MM.1S (cell line): ENCODE data around the gene CNTNAP2.

Experiments
- DNase-seq: peaks from one replicate; pipeline ENCODE4 v3.0.0-alpha.2; 2015
- H2AFZ ChIP-seq: fragments of 300-600 bp; sonication (generic); 2 replicates; pipeline ENCODE4 v1.6.0; 2016; ENCODE audit warnings: antibody characterized with exemption, low read length
- H3F3A ChIP-seq: fragments of 300-600 bp; sonication (generic); 2 replicates; pipeline ENCODE4 v1.6.1; 2016; ENCODE audit warnings: mild to moderate bottlenecking, antibody characterized with exemption, low read length, moderate library complexity, mixed read lengths; ENCODE audit not compliant: insufficient read depth
- H3K27ac ChIP-seq: fragments of 300-600 bp; sonication (generic); 2 replicates; pipeline ENCODE4 v1.5.1; 2016; ENCODE audit warnings: mild to moderate bottlenecking, low read length
- H3K27me3 ChIP-seq: fragments of 300-600 bp; sonication (generic); replicated peaks from 2 replicates; pipeline ENCODE4 v1.6.0; 2016; ENCODE audit warnings: low read length; ENCODE audit not compliant: insufficient read depth
- H3K36me3 ChIP-seq: fragments of 300-600 bp; sonication (generic); replicated peaks from 2 replicates; pipeline ENCODE4 v1.6.1; 2016; ENCODE audit warnings: mild to moderate bottlenecking, low read length, mixed read lengths; ENCODE audit not compliant: insufficient read depth
- H3K4me1 ChIP-seq: fragments of 300-600 bp; sonication (generic); 2 replicates; pipeline ENCODE4 v1.6.1; 2016; ENCODE audit warnings: low read length, mixed read lengths
- H3K4me2 ChIP-seq: fragments of 300-600 bp; sonication (generic); 2 replicates; pipeline ENCODE4 v1.6.0; 2016; ENCODE audit warnings: low read depth, low read length
- H3K4me3 ChIP-seq: fragments of 300-600 bp; sonication (generic); 2 replicates; pipeline ENCODE4 v1.5.1; 2016; ENCODE audit warnings: low read length, mixed read lengths
- H3K79me2 ChIP-seq: fragments of 300-600 bp; sonication (generic); 2 replicates; pipeline ENCODE4 v1.6.1; 2016; ENCODE audit warnings: mixed run types, low read length, mixed read lengths
- H3K9ac ChIP-seq: fragments of 300-600 bp; sonication (generic); 2 replicates; pipeline ENCODE4 v1.6.1; 2016; ENCODE audit warnings: low read length, mixed read lengths
- H3K9me2 ChIP-seq: fragments of 300-600 bp; sonication (generic); replicated peaks from 2 replicates; pipeline ENCODE4 v1.6.1; 2016; ENCODE audit warnings: mild to moderate bottlenecking, low read length, mixed read lengths; ENCODE audit not compliant: insufficient read depth
- H3K9me3 ChIP-seq: fragments of 300-600 bp; sonication (generic); replicated peaks from 2 replicates; pipeline ENCODE4 v1.6.1; 2016; ENCODE audit warnings: mild to moderate bottlenecking, low read length, mixed read lengths; ENCODE audit not compliant: insufficient read depth
- H4K20me1 ChIP-seq: fragments of 300-600 bp; sonication (generic); 2 replicates; pipeline ENCODE4 v1.6.1; 2016; ENCODE audit warnings: mild to moderate bottlenecking, low read length, moderate library complexity, mixed read lengths; ENCODE audit not compliant: insufficient read depth
- EZH2 ChIP-seq: fragments of 300-600 bp; sonication (generic); optimal IDR thresholded peaks from 2 replicates; pipeline ENCODE3; 2017; ENCODE audit warnings: low read depth, mild to moderate bottlenecking, antibody characterized with exemption, low read length, mixed read lengths
- EZH2phosphoT487 ChIP-seq: fragments of 300-600 bp; sonication (generic); IDR thresholded peaks from 2 replicates; pipeline ENCODE4 v1.6.1; 2018; ENCODE audit warnings: antibody characterized with exemption, low read length
- TF ChIP-seq, protein P1 (sequence below): fragments of 300-600 bp; sonication (generic); IDR thresholded peaks from 2 replicates; pipeline ENCODE4 v1.5.1; 2016; ENCODE audit warnings: antibody characterized with exemption, low read length, mixed read lengths

Gene CNTNAP2

DNA sequence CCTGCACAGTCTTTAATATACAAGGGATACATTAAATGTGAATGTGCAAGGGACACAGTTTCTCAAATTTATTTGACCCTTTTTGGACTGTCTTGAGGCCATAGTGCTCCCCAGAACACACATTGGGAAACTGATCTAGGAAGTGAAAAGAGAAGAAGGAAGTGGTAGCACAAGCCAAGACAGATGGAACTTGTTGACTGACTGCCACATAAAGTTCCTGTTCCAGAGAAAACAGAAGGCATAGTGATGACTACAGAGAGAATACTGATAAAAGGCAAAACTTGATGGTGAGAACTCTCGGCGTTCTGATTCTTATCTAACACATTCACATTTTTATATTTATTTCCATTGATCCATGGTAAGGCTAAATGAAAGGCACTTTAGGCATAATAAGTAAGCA, 1216.4 kb downstream of the CNTNAP2 start:
- no peak overlapping the region for H3K27ac ChIP-seq
- H3K4me1 ChIP-seq, result no peaks in the 10 kb centered on the region
- H4K20me1 ChIP-seq, result no peaks in the 10 kb centered on the region
- no peaks in the 10 kb centered on the region for H3K9me2 ChIP-seq
- no peaks in the 10 kb centered on the region for H3K36me3 ChIP-seq
- H3F3A ChIP-seq, result no peaks in the 10 kb centered on the region
- H3K9ac ChIP-seq, result no peak overlapping the region
- no peak for TF ChIP-seq EZH2phosphoT487
- TF ChIP-seq, protein P1, sequence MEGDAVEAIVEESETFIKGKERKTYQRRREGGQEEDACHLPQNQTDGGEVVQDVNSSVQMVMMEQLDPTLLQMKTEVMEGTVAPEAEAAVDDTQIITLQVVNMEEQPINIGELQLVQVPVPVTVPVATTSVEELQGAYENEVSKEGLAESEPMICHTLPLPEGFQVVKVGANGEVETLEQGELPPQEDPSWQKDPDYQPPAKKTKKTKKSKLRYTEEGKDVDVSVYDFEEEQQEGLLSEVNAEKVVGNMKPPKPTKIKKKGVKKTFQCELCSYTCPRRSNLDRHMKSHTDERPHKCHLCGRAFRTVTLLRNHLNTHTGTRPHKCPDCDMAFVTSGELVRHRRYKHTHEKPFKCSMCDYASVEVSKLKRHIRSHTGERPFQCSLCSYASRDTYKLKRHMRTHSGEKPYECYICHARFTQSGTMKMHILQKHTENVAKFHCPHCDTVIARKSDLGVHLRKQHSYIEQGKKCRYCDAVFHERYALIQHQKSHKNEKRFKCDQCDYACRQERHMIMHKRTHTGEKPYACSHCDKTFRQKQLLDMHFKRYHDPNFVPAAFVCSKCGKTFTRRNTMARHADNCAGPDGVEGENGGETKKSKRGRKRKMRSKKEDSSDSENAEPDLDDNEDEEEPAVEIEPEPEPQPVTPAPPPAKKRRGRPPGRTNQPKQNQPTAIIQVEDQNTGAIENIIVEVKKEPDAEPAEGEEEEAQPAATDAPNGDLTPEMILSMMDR, result no peak
- no peak for TF ChIP-seq EZH2
- no peaks in the 10 kb centered on the region for H3K27me3 ChIP-seq
- no peaks in the 10 kb centered on the region for H3K9me3 ChIP-seq
- no peak overlapping the region for H3K4me3 ChIP-seq
- no peaks in the 10 kb centered on the region for H3K79me2 ChIP-seq
- no peak overlapping the region for H2AFZ ChIP-seq
- no peak overlapping the region for H3K4me2 ChIP-seq
- DNase-seq, result no peak

DNA sequence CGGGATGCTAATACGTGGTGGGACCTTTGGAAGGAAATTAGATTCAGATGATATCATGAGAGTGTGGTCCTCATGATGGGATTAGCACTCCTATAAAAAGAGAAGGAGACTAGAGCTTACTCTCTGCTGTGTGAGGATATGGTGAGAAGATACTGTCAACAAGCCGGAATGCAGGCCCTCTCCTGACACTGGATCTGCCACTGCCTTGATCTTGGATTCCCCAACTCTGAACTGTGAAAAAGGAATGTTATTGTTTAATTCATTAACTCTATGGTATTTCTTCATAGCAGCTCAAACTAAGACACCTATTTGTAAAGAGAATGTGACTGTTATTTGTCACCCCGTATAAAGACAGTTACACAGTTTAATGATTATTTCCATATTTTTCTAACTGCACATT, 1246.5 kb downstream of the CNTNAP2 start:
- Histone ChIP-seq H2AFZ (no peak overlapping the region), H3F3A (no peaks in the 10 kb centered on the region), H3K36me3 (no peaks in the 10 kb centered on the region), H3K9me3 (no peaks in the 10 kb centered on the region), H3K4me2 (no peak overlapping the region), H3K4me1 (no peaks in the 10 kb centered on the region), H3K27me3 (no peaks in the 10 kb centered on the region), H4K20me1 (no peaks in the 10 kb centered on the region), H3K27ac (no peak overlapping the region), H3K9ac (no peak overlapping the region), H3K4me3 (no peak overlapping the region), H3K9me2 (no peaks in the 10 kb centered on the region), H3K79me2 (no peaks in the 10 kb centered on the region)
- no peak for DNase-seq
- TF ChIP-seq EZH2 (no peak), EZH2phosphoT487 (no peak)
- TF ChIP-seq, protein P1, result no peak

DNA sequence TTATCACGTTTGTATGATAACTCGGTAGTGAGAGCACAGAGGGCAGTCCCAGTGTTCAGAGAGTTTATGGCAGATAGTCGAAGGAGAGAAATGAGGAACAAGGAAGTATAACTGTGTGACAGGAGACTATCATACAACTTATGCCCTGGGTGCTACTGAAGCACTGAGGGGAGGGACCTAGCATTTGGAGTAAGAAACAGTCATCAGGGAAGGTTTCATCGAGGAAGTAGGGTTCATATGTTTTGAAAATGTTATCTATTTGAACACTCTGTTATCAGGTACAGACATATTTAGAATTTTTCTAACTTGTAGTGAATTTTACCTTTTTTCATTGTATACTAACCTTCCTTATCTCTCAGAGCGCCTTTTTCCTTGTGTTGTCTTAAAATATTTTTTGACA, 1259.6 kb downstream of the CNTNAP2 start:
- no peaks in the 10 kb centered on the region for H4K20me1 ChIP-seq
- no peaks in the 10 kb centered on the region for H3K79me2 ChIP-seq
- H3K4me3 ChIP-seq, result no peak overlapping the region
- H3K36me3 ChIP-seq, result no peaks in the 10 kb centered on the region
- H3K27ac ChIP-seq, result no peak overlapping the region
- no peaks in the 10 kb centered on the region for H3K9me3 ChIP-seq
- no peak overlapping the region for H2AFZ ChIP-seq
- no peaks in the 10 kb centered on the region for H3F3A ChIP-seq
- H3K9me2 ChIP-seq, result no peaks in the 10 kb centered on the region
- H3K4me1 ChIP-seq, result no peaks in the 10 kb centered on the region
- H3K9ac ChIP-seq, result no peak overlapping the region
- no peak overlapping the region for H3K4me2 ChIP-seq
- no peak for DNase-seq
- H3K27me3 ChIP-seq, result no peaks in the 10 kb centered on the region
- TF ChIP-seq, protein P1, result no peak
- TF ChIP-seq EZH2 (no peak), EZH2phosphoT487 (no peak)
